GM18951 (cell line): ENCODE data around the gene A1CF.
"Not testable (repeated sequence)": the region's sequence is repeated elsewhere in the genome, so short reads cannot be mapped to it uniquely, and the experiment has no call there.

ENCODE experiments used
- POLR2A ChIP-seq: IDR thresholded peaks from 4 replicates; pipeline ENCODE4 v1.6.1; 2011; ENCODE audit warnings: mild to moderate bottlenecking; ENCODE audit not compliant: insufficient read length, insufficient read depth; ENCODE audit errors: extremely low read depth
- in situ Hi-C: fragments of 300-500 bp; cut with MboI; formaldehyde crosslinking; loops from one replicate; pipeline ENCODE4 v1.12.0; 2022; ENCODE audit warnings: low sequenced_read_pairs, mixed read lengths, inconsistent platforms; ENCODE audit not compliant: unreplicated experiment

The A1CF gene

GRCh38 chr10:50794490-50794889 lies 90.9 kb downstream of the A1CF start:
- TF ChIP-seq POLR2A, result no peak
- in situ Hi-C loops, result no loop called here

- in situ Hi-C loops, result no loop called here
Measured at GRCh38 chr10:50788951-50789945, 96.2 kb downstream of the A1CF start.

GRCh38 chr10:50787962-50788361 lies 97.5 kb downstream of the A1CF start:
- in situ Hi-C loops, result not testable (repeated sequence)

More at GRCh38 chr10:50788951-50789945, 96.2 kb downstream of the A1CF start:
- no peak for TF ChIP-seq POLR2A

GRCh38 chr10:50782017-50782416 lies 103.4 kb downstream of the A1CF start:
- in situ Hi-C loops, result not testable (repeated sequence)

- in situ Hi-C loops, result not testable (repeated sequence)
Measured at GRCh38 chr10:50780036-50780435, 105.4 kb downstream of the A1CF start.

- in situ Hi-C loops, result not testable (repeated sequence)
Measured at GRCh38 chr10:50774868-50775267, 110.6 kb downstream of the A1CF start.

GRCh38 chr10:50772042-50772441 lies 113.4 kb downstream of the A1CF start:
- in situ Hi-C loops, result not testable (repeated sequence)

GRCh38 chr10:50766774-50767513 lies 118.5 kb downstream of the A1CF start:
- in situ Hi-C loops, result loop anchor here (5.0 kb wide), 1 partner anchor 595 kb away; no protein-coding TSS in a partner anchor
